Gastroesophageal sphincter (tissue), 3 donors: ENCODE results near the gene PPP1R11.

Experiments used
- EP300 ChIP-seq: sonication (generic); formaldehyde crosslinking; IDR thresholded peaks from one replicate; pipeline ENCODE4 v1.6.1; 2017; ENCODE audit warnings: antibody characterized with exemption, mild to moderate bottlenecking
- TF ChIP-seq, protein P1 (sequence below), 4 experiments: fragments of 200-600 bp in 2 of 4; fragments of 450-650 bp in 2 of 4; sonication (generic) in 1 of 4; IDR thresholded peaks; one replicate each; pipeline ENCODE4 v1.5.1; 2017 to 2019; ENCODE audit warnings: antibody characterized with exemption in 4 of 4, mild to moderate bottlenecking in 2 of 4, moderate library complexity in 2 of 4

DNA sequence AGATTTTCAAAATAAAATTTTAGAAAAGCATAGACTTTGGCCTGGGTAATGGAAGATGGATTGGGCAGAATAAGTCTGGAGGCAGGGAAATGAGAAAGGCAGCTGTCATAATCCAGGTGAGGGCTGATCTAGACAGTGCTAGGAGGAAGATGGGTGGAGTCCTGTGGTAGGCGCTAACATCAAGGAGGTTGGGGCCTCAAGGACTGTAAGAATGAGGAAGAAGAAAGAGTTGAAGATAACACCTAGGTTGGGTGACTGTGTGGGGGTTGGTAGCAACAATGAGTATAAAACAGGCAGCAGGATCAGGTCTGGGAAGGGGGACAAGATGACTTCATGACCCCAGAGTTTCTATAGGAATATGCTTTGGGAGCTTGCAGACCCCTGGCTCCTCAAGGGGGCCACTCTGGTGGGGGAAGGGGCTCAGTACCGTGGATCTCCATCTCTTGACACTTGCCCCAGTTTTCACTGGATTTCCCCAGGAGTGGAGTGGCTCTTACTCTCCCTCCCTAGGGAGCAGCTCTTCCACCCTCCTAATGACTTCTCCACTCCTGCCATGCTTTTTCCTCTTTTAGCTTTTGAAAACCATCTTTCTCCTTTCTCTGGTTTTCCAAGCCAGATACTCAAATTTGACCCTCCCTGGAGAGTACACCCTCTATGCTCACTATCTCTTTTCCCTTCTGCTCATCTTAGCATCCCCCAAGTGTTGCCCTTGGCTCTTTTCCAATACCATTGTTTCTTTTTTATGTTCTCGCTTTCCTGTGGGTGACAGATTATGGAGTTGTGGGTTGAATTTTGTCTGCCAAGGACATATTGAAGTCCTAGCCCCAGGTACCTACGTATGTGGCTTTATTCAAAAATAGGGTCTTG lies 31.1 kb downstream of the PPP1R11 start:
- TF ChIP-seq, protein P1, sequence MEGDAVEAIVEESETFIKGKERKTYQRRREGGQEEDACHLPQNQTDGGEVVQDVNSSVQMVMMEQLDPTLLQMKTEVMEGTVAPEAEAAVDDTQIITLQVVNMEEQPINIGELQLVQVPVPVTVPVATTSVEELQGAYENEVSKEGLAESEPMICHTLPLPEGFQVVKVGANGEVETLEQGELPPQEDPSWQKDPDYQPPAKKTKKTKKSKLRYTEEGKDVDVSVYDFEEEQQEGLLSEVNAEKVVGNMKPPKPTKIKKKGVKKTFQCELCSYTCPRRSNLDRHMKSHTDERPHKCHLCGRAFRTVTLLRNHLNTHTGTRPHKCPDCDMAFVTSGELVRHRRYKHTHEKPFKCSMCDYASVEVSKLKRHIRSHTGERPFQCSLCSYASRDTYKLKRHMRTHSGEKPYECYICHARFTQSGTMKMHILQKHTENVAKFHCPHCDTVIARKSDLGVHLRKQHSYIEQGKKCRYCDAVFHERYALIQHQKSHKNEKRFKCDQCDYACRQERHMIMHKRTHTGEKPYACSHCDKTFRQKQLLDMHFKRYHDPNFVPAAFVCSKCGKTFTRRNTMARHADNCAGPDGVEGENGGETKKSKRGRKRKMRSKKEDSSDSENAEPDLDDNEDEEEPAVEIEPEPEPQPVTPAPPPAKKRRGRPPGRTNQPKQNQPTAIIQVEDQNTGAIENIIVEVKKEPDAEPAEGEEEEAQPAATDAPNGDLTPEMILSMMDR (IDR thresholded peaks at IDR 0.05): no peak
- TF ChIP-seq EP300: no peak
